Measurements from ENCODE around the gene MACROD2.

MACROD2 gene

DNA sequence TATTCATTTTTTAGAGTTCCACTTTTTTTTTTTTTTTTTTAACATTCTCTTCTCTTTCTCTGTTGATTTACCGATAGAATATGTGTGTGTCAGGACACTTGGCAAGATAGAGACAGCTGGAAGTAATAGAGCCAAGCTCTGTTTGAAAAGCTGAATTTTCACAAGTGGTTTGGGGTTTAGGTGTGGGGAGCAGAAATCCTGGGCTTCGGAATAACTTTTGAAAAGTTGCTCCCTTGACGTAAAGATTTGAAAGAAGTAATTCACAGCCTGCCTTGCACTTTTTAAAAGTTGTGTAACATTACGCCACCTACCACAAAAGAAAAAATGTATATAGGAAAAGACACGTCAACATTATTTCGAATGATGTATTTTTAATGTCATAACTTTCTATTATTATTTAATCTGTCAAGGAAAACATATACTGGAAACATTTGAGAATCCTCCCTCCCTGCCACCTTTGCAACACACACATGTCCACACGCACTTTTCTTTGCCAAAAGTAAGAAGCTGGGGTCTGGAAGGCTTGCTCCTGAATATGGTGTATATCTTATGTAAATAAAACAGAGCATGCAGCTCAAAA lies 1660.1 kb downstream of the MACROD2 start:
- peak; percentile 54 for DNase-seq

DNA sequence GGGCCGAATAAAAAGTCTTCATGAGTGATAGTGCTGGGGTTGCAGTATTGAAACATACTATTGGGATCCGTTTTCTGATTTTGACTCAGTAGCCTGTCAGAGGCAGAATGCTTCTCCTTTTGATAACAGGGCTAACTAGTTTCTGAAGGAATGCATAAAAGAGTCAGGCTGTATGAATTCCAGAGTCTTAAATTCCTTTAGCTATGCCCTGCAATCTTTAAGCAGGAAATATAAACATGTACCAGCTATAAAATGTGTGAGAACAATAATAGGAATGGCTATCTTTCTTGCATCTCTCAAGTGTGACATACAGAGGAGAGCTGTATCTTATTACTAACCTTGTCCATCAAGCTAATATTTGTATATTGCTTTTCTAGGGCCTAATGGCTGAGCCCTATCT lies 1660.8 kb downstream of the MACROD2 start:
- peak; percentile 42 for DNase-seq

DNA sequence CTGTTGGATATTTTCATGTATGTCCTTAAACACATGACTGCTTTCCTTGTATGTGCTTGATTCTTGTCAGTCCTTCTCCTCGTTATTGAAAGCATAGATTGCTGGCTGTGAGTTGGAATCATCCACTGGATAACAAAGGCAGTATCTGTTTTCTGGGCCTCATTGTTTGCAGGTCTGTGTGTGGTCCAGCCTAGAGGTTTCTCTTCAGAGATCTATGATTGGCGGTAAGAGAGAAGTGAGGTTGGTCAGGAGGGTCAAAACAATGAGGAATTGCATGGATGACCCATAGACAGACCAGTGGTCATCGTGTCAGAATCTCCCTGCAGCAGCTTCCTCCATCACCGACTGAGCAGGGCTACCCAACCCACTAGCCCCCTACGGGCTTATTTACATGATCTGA lies 1663.0 kb downstream of the MACROD2 start:
- no peak for DNase-seq

DNA sequence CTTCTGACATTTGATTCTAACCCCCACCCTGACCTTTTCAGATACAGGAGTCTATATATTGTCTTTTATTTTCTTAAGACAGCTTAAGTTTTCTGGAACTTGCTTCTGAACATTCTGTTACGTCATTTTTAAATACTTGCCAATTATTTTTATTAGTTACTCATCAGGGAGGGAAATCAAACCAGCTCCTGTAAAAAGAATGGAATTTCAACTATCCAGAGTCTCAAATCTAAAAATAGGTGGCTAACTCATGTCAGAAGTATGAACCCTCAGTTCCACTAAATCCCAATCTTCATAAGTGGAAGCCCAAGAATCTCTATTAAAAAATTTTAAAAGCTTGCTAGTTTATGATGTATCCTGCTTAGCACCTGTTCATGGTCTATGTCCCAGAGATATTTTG lies 1677.9 kb downstream of the MACROD2 start:
- peak; percentile 90 for DNase-seq

DNA sequence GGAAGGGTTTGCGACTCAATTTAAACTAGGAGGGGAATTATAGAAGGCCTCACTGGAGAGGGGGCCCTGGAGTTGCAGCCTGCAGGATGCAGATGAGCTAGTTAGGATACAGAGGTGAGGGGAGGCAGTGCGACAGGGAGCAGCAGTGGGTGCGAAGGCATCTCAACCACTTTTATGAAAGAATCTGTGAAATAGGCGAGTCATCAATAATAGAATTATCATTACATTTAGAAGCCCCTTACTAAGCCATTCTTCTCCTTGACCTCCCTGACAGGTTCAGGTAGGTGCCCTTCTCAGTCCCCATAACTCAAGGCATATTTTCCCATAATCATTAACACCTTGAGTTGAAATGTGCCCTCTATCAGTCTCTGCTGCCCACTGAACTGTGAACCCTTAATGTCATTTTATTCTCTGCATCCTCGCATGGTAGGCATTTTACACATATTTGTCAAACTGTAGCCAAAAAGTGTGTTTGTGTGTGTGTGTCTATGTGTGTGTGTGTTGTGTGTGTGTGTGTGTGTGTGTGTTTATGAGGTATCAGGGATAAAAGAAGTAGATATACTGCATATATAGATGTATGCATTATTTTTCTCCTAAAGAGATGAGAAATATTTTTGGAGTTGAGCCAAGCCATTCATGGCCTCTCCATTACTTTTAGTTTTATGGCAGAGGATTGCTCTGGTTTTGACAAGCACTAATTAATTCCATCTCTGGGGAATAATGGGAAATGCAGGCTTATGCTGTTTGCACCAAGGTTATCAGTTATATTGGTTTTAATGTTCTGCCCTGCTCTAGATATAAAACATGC lies 1679.1 kb downstream of the MACROD2 start:
- peak; percentile 67 for DNase-seq

DNA sequence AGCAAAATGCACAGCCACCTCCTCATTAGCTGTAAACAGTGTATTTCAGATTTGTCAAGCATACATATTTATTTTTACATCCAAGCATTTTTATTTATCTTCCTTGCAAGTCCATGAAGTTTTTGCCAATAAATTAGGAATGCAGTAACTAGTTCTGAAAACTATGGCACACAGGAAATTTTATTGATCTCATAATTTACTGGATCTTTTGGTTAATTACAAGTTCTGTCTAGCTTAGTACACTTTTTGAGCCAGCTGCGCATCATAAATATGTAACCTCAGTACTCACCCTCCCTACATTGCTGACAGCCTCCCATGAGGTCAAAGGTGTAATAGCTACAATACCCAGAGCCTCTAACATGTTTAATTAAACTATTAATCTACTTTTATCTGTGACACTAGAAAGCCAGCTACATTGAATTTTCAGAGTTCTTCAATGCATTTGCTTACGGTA lies 1679.8 kb downstream of the MACROD2 start:
- DNase-seq, result no peak

DNA sequence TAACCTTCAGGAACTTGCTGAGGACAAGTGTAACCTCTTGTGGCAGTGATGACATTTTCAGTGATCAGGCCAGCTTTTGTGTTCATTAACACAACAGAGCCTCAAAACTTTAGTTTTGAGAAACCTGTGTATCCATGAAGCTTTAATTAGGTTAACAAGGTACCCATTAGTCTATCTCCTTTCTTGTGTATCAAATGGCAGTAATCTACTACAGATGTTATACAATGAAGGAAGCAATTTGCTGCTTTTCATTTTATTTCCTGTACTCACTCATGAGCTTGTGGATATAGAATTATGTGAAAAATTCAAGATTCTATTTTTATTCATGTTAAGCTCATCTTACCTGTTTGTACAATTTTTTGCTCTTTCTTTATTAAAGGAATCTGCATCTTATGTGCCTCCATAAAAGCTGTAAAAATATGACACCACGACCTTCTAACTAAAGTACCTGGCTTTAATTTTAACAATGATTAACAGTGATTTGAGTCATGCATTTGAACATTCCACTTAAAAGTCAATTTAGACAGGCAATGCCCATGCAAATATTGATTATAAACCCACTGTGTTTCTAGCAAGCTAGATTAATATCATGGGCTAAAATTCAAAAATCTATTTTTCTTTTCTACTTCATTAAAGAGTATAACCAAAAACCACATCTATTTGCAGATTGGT lies 1680.6 kb downstream of the MACROD2 start:
- peak; percentile 12 for DNase-seq

DNA sequence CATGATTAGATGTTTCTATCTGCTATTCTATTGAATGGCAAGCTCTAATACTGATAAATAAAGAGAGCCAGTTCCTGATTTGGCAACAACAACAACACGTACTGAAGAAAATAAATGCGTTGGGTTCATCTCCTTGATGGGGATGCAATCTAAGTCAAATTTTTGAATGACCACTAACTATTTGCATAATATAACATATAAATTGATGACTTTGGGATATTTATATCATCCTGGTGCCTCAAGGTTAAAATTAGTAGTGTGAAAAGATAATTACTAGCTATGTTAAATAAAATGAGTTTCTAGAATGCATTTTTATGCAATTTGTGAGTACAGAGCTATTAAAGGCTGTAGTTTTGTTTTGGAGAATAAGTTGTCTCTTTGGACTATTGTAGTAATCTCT lies 1681.5 kb downstream of the MACROD2 start:
- DNase-seq, result no peak

DNA sequence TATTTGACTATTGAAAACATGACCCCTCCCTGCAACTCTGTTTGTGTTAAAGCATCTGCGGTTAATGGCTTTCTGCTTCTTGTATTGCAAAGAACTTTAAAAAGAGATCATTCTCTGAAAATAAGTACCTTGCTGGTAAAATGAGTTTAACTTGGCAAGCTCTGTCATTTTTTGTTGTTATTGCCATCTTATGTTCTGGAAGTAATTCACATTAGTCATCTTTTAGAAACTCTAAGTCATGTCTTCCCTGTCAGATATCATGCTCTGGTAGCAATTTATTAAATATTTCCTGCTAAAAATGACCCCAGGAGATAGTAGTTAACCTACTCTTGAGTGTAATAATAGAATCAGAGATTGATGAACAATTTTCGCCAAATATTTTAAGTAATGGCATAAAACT lies 1687.4 kb downstream of the MACROD2 start:
- no peak for DNase-seq

DNA sequence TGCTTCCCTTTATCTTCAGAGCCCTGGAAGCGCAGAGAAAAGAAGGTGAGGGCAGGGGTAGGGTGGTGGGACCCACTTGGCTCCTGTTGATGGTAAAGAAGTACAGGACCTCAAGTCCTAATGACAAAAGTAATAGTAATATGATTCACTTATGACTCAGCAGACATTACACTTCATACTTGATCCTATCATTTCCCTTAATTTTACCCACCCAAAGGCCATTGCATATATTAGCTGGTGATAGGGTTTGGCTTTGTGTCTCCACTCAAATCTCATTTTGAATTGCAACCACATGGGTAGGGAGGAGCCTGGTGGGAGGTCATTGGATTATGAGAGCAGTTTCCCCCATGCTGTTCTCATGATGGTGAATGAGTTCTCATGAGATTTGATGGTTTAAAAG lies 1697.3 kb downstream of the MACROD2 start:
- no peak for DNase-seq

DNA sequence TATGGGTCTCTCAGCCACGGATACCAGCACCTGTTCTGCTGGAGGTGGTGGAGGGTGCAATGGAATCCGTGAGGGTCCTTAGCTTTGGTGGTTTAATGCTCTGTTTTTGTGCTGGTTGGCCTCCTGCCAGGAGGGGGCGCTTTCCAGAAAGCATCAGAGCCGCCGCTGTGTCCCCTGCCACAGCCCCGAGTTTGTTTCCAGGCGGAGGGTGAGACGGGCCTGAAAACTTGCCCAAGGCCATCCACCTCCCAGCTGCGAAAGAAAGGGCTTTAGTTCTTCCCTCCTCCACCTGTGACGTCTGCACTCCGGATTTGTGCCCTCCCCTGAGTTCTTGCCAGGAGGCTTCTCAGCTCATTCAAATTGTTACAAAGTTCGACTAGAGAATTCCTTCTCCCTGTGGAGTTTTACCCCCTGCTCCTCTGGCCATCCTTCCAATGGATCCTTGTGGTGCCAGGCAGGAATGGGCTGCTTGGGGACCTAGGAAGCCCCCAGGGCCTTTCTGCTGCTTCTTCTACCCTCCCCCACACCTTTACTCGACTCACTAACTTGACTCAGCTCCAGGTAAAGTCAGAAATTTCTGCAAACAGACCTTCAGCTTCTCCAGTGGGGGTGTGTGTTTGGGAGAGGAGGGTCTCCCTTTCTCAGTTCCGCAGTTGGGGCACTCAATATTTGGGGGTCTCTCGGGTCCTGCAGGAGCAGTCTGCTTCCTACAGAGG lies 1704.3 kb downstream of the MACROD2 start:
- no peak for DNase-seq

DNA sequence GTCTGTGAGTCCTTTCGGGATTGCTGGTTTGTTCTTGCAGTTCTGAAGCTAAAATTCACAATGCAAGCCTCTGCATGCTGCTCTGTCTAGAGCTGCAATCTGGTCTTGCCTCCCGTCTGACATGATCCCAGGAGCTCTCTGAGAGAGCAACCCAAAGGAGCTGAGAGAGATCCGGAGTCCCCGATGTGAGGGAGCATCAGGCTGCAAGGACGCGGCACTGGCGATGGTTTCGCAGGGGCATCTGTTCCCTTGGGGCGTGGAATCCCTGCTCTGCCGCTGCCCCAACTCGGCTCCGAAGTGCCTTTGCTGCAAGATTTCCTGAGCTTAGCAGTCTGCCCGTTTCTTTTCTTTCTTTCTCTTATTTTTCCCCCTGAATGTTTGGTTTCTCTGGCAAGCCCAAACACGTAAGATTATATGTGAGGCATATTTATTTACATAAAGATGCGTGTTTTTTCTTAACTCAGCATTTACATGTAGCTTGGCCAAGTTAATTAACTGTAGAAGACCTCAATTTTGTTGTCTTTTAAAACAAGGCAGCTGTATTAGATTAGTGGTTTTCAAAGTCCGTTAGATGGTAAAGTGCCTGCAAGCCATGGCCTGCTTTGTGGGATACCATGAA lies 1704.9 kb downstream of the MACROD2 start:
- no peak for DNase-seq

DNA sequence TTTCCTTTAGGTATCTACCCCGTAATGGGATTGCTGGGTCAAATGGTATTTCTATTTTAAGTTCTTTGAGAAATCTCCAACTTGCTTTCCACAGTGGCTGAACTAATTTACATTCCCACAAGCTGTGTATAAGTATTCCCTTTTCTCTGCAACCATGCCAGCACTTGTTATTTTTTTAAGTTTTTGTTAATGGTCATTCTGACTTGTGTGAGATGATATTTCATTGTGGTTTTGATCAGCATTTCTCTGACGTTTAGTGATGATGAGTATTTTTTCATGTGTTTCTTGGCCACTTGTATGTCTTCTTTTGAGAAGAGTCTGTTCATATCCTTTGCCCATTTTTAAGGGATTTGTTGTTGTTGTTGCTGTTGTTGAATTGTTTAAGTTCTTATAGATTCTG lies 1706.8 kb downstream of the MACROD2 start:
- peak; percentile 32 for DNase-seq

DNA sequence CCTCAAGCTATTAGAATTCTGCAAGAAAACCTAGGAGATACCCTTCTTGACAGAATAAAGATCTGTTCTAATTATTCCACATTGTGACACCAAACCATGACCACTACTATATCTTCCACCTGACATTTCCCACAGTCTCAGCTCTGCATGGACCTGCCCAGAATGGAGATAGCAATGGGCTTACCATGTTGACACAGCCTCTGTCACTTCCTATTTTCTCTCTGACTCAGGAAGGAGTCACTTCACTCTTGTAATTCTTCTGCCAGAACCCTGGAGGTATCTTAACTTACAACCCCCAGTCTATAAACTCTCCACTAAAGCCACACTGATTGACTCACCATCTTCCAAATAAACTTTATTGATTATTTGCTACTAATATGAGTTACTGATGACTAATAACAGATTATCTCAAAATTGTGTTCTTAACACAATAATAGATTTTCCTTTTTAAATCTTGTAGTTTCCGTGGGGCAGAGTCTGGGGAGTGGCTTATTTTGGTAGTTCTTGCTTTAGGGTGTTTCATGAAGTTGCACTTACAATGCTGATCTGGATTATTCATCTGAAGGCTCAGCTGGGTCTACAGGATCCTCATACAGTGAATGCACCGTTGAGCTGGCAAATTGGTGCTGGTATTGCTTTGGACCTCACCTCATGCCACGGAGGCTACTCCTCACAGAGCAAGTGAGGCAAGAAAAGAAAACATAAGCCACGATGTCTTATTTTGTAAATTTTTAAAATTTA lies 1708.0 kb downstream of the MACROD2 start:
- DNase-seq, result peak; percentile 61

DNA sequence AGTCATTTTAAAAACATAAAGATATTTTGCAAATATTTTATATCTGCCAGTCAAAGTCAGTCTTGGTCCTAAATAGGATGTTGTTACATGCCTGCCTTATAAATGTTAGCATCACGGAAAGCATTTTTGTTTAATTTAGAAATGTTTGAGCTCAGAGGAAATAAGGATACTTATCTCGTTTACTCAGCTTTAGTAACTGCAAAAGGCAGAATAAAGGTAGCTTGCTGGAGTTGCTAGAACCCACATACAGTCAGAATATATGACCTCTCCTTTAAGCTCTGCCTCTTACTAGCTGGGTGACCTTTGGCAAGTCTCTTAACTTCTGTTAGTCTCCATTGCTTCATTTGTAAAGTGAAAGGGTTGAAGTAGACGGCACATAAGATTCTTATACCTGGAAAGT lies 1710.7 kb downstream of the MACROD2 start:
- no peak for DNase-seq

DNA sequence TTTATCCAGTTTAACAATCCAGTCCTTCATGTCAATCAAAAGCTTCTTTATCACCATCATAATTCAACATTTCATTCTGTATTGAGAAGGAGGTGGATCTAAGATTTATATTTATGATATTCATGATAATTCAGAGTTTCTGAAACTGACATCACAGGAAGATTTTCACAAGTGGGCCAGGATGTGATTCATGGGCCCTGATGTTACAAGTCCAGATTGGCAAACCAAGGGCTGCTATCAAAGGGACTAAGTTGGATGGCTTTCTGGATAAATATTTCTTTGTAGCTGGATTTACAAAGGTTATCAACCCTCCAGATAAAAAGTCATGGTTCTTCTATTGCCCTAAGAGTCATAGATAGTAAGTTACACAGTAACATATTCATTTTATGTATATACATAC lies 1711.4 kb downstream of the MACROD2 start:
- no peak for DNase-seq

DNA sequence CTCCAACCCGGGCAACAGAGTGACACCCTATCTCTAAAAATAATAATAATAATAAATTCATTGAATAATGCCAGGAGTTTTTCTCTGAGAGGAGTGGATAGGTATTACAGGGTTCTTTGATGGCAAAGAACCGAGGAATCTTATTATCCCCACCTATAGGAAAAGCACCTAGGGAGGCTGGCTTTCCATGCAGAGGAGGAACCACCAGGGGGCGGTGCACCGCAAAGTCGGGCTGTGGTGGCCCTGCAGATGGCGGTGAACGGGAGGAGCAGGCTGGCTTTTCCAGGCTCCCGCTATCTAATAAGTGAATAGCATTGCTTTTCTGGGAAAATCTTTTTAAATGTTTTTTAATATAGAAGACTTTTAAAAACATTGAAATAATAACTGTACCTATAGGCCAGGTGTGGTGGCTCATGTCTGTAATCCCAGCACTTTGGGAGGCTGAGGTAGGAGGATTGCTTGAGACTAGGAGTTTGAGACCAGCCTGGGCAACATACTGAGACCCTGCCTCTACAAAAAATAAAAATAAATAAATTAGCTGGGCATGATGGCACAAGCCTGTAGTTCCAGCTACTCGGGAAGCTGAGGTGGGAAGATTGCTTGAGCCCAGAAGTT lies 1713.8 kb downstream of the MACROD2 start:
- no peak for DNase-seq

DNA sequence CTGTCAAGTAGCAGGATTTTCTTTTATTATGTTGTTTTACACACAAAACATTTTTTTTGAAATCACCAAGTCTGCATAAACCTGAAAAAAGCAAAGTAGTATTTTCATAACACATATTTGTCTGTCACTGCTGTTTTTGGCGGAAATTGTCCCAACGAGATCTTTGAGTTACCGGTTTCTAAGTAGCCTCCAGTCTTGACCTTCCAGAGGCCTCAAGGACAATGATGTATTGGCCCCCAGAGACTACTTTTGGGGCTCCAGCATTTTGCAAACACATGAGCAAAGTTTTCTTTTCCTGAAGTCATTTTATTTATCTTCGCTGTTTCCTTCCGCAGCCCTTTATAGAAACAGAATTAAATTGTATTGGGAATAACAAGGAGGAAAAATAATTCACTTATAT lies 1715.3 kb downstream of the MACROD2 start:
- no peak for DNase-seq

DNA sequence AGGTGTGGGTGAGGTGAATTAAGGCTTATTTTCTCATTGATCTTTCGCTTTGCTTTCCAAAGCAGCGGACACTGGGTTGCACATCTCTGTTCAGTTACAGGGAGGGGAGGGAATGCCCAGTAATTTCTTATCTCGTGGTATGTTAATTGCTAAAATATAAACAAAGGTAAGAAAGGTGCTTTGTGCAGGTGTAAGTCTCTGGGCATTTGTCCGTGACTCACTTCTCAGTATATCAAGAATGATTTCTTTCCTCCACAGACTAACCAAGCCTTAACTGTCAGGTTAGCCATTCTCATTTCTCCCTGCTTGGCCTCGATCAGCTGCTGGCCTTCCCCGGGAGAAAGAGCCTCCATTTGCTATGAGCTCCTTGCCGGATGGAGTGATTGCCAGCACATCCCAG lies 1715.9 kb downstream of the MACROD2 start:
- DNase-seq, result no peak

DNA sequence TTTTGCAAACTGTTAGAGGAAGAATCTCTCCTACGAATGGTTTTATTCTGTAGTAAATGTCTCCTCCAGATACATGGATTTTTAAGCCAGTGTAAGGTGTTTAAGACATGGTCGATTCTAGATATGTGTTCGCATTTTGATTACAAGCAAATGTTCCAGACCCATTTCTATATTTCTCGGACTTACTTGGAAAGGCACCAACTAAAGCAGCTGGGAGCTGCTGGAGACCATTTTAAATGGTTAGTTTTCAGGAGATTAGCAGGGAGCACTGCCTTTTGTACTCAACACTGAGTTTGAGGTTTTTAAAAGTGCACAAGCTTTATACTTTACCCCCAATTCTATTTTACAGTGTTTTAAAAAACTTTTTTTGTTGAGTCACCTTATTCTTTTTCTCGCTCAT lies 1720.9 kb downstream of the MACROD2 start:
- no peak for DNase-seq

DNA sequence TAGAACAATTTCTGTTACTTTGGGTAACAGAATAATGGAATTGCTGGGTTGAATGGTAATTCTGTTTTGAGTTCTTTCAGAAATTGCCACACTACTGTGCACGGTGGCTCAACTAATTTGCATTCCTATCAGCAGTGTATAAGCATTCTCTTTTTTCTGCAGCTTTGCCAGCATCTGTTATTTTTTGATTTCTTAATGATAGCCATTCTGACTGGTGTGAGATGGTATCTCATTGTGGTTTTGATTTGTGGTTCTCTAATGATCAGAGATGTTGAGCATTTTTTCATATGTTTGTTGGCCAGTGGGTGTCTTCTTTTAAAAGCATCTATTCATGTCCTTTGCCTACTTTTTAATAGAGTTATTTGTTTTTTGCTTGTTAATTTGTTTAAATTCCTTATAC lies 1731.1 kb downstream of the MACROD2 start:
- DNase-seq, result no peak

DNA sequence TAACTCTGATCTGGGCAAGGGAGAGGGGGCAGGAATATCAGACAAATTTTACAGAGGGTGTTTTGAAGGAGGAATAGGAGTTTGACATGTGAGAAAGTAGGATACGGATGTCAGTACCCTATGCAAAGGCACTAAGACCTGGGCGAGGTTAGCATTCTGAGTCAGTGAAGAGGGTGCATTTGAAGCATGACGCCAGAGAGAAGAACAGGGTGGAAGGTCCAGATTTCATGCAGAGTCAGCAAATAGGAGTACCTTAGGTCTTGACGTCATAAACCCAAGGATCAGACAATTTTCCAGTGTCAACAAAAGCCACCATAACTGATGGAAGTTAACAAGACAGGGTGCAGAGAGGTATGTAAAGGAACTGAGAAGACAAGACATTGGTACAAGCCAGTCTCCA lies 1738.7 kb downstream of the MACROD2 start:
- no peak for DNase-seq

Measured in fibroblast of skin of abdomen (primary cell).